Renal cortex interstitium (tissue), 11 donors: ENCODE measurements around the gene PPP1R9A. TPM values are rescaled to one million over a fixed set of nuclear protein-coding genes. Genes with fewer than 3 reads are reported as not detected.

Experiments used
- DNase-seq, 11 donors: peaks; one replicate each; pipeline ENCODE4 v3.0.0-alpha.2; 2013; ENCODE audit warnings: low read depth in 9 of 11, low spot score in 4 of 11; ENCODE audit errors: extremely low read depth in 1 of 11
- polyA plus RNA-seq, 3 donors: library from polyadenylated mRNA; unstranded; fragments of 120-200 nt; gene quantifications; one replicate each; pipeline ENCODE4 v1.2.1, GENCODE V29; 2013; ENCODE audit not compliant: insufficient read length in 3 of 3

Gene PPP1R9A
- polyA plus RNA-seq, 3 donors: 30.4 to 37.1 (median 32.7) TPM

DNA sequence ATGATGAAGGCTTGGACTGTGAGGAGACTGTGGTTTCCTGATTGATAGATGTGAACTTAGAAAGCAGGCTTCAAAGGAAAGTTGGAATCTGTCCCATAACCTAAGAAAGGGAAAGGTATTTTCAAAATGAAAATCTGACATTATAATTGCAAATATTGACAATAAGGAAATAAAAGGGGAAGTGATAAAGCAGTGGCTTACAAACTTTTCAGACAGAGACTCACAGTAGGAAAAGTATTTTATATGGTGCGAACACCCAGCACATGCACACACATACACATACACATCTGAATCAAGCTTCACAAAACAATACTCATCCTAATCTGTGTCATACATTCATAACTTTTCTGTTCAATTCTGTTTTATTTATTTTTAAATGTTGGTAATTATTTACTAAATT lies 412.2 kb downstream of the PPP1R9A start:
- no peak for DNase-seq

DNA sequence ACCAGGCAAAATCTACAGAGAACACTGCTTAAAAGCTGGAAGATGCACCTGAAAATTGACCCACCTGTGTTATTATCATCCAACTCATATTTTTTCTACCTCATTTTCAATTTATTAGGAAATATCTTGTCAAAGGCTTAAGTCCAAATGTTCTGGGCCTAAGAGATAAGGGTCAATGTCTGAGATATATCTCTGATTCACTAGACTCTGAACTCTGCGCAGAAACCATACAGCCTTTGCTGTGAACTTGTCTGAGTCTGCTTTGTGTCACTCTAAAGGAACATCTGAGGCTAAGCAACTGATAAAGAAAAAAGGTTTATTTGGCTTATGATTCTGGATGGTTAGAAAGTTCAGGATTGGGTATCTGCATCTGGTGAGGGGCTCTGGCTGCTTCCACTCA lies 413.3 kb downstream of the PPP1R9A start:
- DNase-seq: no peak

DNA sequence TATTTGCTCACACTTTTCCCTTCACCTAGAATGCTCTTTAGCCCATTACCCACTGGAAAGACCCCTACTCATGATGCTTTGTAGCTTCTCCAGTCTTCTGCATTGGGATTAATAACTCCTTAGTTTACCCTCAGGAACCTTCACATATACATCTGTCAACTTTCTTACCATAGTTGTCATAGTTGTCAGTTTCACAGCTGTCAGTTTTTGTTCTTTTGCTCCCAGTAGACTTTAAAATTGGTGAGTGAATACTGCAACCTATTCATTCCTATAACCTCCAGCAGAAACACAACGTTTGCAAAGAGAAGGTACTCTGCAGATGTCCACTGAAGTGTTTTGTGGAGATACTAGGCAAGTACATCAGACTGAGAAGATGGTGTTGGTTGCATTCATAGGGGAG lies 414.3 kb downstream of the PPP1R9A start:
- DNase-seq: no peak

GRCh38 chr7:95322396-95322795 lies 415.0 kb downstream of the PPP1R9A start:
- no peak for DNase-seq

GRCh38 chr7:95322854-95323253 lies 415.5 kb downstream of the PPP1R9A start:
- DNase-seq: no peak

GRCh38 chr7:95323410-95324129 lies 416.2 kb downstream of the PPP1R9A start:
- no peak for DNase-seq

GRCh38 chr7:95324431-95324830 lies 417.0 kb downstream of the PPP1R9A start, which contains the start of gene PON1:
Gene PON1 (minus strand): TSS chr7:95324532. CDS start chr7:95324475, 57 bp downstream.
- DNase-seq: no peak

DNA sequence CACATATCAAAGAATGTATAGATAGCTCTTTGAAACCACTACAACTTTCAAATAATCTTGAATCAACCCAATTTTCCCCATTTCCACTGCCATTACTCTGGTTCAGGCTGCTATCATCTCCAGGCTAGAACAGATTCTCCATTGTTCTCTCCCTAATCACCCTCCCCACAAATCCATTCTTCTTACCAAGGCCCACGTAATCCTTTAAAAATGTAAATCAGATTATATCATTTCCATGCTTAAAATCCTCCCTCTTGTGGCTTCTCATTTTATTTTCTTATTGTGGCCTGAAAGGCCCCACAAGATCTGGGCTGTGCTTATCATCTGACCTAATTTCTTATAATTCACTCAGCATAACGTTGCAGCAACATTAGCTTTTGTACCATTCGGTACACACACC lies 420.0 kb downstream of the PPP1R9A start:
- no peak for DNase-seq

DNA sequence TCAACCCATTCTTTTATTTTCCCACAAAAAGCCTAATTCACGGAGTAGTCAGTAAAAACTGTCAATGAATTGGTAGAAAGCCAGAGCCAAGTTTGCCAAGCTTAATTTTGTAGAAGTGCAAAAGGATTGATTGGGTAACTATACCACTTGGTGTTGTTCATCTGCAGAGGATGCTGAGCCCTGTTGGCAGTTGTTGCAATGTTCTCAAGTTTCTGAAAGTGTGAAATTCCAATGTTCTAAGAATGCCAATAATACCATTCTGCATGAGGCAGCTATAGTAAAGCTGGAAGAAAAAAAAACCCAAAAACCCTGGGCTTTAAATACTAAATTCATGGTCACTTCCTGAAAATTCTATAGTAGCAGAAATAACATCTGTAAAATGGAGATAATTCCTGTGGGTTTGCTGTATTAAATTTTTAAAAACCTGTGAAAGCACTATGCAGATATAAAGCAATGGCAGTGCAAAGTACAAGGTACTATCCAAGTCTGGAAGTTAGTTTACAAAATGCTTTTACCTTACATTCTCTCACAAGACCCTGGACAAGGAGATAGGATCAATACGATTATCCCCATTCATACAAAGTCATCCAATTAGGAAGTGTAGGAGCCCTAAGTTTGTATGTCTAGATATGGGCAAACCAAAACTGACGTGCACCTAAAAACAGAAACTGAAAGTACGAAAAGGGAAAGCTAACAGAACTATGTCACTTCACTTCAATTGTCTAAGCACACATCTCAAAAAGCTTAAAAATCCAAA lies 423.0 kb downstream of the PPP1R9A start:
- DNase-seq: no peak

GRCh38 chr7:95330961-95331337 lies 423.6 kb downstream of the PPP1R9A start:
- no peak for DNase-seq

GRCh38 chr7:95334447-95334846 lies 427.1 kb downstream of the PPP1R9A start:
- no peak for DNase-seq

DNA sequence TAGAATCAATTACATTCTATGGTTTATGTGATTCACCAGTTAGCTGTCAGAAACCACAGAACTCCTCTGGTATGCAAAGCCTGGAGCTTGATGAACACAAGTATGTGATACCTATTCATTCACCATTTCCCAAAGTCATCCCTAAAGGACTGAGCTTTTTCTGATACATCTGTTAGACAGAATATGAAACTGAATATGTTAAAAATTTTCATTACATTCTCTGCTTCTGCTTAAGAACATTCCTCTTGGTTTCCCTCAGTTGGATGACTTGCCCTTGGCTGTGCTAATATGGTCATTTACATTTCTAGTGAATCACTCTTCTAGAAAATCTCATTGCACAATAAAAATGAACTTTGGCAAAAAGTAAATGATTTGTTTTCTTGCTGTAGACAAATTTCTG lies 427.7 kb downstream of the PPP1R9A start:
- DNase-seq: no peak

- no peak for DNase-seq
These were observed 431.4 kb downstream of the PPP1R9A start for GRCh38 chr7:95338832-95339231.

- DNase-seq: no peak
These were observed 433.1 kb downstream of the PPP1R9A start for GRCh38 chr7:95340491-95340890.

- no peak for DNase-seq
These were observed 434.6 kb downstream of the PPP1R9A start for GRCh38 chr7:95342029-95342428.

- DNase-seq: no peak
These were observed 435.4 kb downstream of the PPP1R9A start for GRCh38 chr7:95342642-95343307.
